Stimulated activated CD8-positive, alpha-beta memory T cell treated with anti-CD3 and anti-CD28 coated beads, Interleukin-4, amount 100 ng/mL, for 4 hours (primary cell): ENCODE data around the gene PIK3AP1.
"Not testable (repeated sequence)": the region's sequence is repeated elsewhere in the genome, so short reads cannot be mapped to it uniquely, and the experiment has no call there.

Source experiments
- DNase-seq, 2 donors: peaks; one replicate each; pipeline ENCODE4 v3.0.0-alpha.2; 2020; ENCODE audit warnings: low read depth in 2 of 2, low spot score in 1 of 2

PIK3AP1 gene

DNA sequence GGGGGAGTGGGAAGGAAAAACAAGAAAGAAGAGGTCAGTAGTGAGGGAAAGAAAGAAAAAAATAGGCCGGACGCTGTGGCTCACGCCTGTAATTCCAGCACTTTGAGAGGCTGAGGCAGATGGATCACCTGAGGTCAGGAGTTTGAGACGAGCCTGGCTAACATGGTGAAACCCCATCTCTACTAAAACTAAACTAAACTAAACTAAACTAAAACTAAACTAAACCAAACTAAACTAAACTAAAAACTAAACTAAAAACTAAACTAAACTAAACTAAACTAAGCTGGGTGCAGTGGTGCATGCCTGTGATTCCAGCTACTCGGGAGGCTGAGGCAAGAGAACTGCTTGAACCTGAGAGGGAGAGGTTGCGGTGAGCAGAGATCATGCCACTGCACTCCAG is 22.0 kb downstream of the PIK3AP1 start:
- DNase-seq = not testable (repeated sequence)

DNA sequence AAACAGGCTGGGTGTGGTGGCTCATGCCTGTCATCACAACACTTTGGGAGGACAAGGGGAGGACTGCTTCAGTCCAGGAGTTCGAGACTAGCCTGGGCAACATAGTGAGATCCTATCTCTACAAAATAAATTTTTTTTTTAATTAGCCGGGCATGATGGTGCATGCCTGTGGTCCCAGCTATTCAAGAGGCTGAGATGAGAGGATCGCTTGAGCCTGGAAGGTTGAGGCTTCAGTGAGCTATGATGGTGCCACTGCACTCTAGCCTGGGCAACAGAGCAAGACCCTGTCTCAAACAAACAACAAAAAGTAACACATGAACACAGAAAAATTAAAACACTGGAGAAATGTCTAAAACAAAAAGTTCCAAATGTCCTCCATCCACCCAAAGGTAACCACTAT is 22.9 kb downstream of the PIK3AP1 start:
- no peak for DNase-seq

DNA sequence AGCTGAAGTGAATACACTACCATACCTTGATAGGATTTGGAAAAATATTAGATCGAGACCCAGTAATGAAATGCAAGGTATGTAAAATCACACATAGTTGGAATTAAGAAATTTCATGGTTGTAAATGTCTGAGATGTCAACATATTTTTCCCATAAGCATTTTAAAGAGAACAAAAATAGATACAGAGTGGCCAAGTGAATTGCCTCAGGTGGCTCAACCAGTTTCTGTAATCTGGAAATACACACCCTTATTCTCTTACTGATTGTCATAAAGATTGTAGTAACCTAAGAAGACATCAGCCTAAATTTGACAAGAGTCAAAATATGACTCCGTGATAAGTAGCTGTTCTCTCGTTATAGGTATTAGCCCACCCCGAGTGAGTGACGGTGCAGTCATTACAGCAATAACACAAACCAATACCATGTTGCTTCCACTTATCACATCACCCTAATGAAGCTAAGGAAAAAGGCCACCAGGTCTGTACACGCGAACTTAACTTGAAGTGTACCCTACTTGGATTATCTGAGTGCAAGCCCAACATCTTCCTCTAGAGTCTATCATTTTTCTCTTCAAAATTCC is 23.4 kb downstream of the PIK3AP1 start:
- no peak for DNase-seq

GRCh38 chr10:96695975-96696634 is 24.2 kb downstream of the PIK3AP1 start:
- no peak for DNase-seq

- no peak for DNase-seq
Observed at GRCh38 chr10:96695366-96695765, 24.9 kb downstream of the PIK3AP1 start.

DNA sequence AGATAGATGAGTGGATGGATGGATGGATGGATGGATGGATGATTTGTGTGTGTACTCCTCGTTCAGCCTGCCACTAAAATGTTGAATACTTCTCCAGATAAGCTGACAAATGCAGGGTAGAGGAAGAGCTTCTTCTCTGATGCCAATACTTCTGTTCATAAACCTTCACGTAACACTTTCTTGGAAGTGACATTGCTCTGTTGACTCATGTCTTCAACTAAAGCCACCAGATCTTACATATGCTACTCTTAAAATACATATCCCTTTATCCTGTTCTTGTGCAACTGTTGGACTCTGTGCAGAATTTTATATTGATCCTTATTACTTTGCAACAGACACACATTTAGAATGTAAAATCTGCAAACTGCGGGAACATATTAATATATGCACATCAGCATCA is 26.9 kb downstream of the PIK3AP1 start:
- no peak for DNase-seq

- DNase-seq = no peak
Observed at GRCh38 chr10:96692427-96692826, 27.9 kb downstream of the PIK3AP1 start.

GRCh38 chr10:96691761-96692160 is 28.6 kb downstream of the PIK3AP1 start:
- DNase-seq = no peak

GRCh38 chr10:96690755-96691730 is 29.3 kb downstream of the PIK3AP1 start:
- no peak for DNase-seq

DNA sequence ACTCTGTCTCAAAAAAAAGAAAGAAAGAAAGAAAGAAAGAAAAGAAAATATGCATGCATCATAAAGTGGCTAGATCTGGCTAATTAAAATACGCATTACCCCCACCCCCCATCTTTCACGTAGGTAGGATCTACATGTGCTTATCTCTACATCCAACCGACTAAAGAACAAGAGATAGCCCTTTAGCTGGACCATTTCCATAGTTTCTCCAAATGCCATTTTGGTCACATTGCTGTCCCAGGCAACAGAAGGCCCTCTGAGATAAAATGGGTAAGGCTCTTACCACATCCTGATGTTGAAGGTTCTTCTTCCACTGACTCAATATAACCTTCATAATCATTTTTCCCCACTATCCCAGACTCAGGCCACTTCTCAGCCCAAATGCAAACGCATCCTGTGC is 31.5 kb downstream of the PIK3AP1 start:
- no peak for DNase-seq

DNA sequence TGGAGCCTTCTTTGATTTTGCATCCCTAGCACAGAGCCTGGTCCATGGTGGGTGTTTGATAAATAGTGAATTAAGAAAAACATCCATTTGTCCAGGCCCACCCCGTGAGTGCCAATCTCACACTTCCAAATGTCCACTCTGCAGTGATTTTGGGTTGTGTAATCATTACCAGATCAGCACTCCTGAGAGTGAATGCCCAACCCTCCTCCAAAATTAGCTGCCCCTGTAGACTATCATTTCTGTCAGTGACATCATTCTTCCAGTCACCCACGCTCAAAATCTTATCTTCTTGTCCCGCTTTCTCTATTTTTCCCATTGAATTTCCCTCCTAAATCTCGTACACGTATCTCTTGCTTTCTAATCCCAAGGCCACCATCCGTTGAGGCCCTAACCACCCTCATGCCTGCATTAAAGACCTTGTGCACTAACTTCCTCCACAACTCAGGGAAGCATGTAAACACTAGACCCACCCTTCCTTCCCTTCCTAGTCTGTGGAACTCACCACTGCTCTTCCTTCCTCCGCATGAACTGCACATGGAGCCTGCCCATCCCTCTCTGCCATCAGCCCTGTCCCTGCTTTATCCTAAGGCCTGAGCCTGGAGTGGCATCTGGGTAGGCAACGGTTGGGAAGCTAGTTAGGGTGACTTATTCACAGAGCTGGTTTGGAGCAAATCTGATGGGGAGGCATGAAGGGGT is 32.8 kb downstream of the PIK3AP1 start:
- DNase-seq = no peak

DNA sequence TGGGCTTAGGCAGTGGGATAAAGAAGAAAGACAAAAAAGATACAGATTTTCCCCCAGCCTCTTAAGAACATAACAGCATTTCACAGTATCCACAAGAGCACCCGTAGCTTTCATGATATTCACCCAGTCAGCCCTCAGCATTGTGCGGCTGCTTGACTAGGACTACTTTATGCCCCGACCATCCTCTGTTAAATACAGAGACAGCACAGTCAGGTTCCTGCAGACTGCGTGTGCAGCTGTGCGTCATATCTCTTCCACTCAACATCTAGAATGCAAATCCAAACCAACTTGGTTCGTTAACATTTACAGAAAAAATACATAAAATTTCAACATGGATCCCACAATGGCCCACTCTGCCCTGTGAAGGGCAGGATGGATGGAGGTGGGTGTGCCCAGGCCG is 33.8 kb downstream of the PIK3AP1 start:
- DNase-seq = no peak

- DNase-seq = no peak
Observed at GRCh38 chr10:96685306-96685705, 35.0 kb downstream of the PIK3AP1 start.

- no peak for DNase-seq
Observed at GRCh38 chr10:96684826-96685225, 35.5 kb downstream of the PIK3AP1 start.

- DNase-seq = no peak
Observed at GRCh38 chr10:96683710-96684109, 36.6 kb downstream of the PIK3AP1 start.

DNA sequence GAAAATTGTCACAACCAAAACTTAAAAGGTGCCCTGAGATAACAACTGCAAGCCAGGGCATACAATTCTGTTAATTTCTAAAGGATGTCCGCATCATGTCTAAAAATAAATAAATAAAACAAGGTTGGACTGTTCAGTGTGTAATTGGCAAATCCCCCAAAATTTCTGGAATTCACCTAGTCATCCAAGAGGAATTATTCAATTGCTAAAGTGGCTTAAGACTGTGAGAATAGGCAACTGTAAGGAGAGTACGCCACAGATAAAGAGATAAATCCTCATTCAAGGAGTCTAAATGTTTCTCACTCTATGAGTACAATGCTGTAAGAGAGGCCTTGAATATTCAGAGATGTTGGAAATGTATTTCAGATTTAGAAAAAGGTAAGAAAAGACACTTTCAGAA is 37.2 kb downstream of the PIK3AP1 start:
- DNase-seq = no peak

DNA sequence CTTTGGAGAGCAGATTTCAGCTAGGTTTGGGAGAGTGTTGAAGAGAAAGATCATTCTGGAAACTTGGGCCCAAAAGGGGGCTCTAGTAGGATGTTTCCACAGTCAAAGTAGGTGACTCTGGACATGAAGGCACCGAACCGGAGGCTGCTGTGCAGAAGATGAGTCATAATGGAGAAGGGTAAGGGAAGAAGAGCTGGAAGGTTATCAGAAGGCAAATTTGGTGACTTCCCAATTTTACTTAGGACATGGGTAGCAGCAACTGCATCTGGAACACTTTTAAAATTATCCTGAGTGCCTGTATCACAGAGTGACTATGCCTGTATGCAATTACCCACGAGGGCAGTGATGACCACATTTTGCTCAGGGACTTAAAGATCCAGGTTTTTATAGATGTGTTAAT is 38.8 kb downstream of the PIK3AP1 start:
- no peak for DNase-seq

- not testable (repeated sequence) for DNase-seq
Observed at GRCh38 chr10:96680463-96680862, 39.9 kb downstream of the PIK3AP1 start.

DNA sequence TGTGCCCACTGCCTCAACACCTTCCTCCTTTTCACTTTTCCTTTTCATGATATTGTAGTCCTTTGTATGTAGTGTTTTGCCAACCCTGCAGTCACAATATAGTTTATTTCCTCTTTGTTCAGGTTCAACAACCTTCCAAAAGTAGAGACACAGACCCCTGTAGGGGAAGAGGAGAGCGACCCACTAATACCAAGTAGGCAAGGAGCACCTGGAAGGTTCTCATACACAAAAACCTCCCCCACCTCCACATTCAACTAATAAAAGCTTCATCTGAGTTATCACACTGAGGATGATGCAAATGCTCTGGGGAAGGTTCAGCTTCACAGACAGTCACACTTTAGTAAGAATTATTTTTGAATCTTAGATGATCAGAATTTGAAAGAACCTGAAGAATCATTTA is 41.6 kb downstream of the PIK3AP1 start:
- DNase-seq = no peak

DNA sequence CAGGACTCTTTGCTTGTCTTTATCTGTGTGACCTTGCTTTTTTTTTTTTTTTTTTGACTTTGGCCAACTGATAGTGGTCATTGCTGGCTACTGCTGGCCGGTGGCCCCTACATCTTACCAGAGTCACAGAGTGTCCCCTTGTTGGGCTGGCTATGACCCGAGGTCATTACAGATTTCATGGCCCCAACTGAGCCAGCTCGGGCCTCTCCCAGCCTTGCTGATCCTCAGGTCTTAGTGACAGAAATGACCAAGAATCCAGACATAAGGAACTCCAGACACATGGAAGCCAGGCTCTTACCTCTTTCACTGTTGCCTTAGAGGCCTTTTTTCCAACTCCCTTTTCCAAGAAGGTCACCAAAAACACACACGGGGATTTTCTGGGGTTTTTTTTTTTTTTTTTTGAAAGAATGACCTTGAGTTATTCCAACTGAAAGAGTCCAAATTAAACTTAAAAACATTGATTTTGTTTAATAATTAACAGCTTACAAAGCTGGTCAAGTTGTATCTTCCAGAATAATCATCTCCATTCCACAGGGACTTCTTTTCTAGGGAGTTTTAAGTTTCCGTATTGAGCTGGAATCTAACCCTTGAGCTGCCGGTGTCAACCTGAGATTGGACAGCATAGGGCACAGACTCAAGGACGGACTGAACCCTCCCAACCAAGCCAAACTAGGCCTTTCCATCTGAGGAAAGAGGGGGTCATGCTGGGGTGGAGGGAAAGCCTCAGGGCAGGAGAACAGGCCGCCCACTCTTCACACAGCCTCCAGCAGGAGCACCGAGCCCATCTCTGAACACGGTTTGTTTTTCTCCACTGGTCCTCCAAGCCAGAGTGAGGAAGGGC is 43.8 kb downstream of the PIK3AP1 start:
- no peak for DNase-seq

GRCh38 chr10:96675846-96676245 is 44.5 kb downstream of the PIK3AP1 start:
- no peak for DNase-seq
